NCI-H2107 treated with DMSO at 0.1 percent for 48 hours (cell line): Measurements from ENCODE around the gene ADGRL2.

ENCODE experiments used
- DNase-seq: peaks from one replicate; lab custom pipeline; 2025; ENCODE audit not compliant: unreplicated experiment; lab: John Stamatoyannopoulos, UW

The ADGRL2 gene

DNA sequence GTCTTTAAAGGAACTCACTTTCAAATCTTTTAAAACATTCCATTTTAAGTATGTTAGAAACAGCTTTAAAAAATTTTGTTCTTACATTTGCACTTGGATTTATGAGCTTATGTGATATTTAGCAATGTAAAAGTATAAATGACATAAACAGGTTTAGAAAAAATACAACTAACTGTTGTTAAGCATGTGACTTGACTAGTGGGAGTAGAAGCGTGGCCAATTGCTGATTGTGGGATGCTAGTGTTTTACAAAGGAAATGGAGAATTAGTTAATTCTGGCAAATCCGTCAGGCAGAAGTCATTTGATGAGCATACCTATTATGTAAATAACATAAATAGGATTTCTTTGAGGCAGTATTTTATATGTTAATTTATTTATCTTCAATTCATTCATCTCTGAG, 175.8 kb downstream of the ADGRL2 start:
- no peak for DNase-seq

DNA sequence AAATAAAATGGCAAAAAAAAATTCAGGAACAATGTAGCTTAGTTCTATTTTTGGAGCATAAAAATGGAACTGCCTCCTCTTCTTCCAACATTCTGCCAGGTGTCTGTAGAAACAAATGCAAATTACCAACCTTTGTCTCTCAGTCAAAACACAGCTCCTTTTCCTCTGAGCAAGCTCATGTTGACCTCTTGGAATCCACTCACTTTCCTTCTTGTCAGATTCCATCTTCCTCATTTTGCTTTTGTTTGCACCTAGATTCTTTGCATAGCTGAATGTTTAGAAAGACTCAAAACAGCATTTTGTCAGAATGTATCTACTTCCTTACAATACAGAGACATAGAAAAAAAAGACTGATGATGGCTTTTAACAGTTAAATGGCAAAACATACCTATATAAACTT, 178.2 kb downstream of the ADGRL2 start:
- DNase-seq: no peak

DNA sequence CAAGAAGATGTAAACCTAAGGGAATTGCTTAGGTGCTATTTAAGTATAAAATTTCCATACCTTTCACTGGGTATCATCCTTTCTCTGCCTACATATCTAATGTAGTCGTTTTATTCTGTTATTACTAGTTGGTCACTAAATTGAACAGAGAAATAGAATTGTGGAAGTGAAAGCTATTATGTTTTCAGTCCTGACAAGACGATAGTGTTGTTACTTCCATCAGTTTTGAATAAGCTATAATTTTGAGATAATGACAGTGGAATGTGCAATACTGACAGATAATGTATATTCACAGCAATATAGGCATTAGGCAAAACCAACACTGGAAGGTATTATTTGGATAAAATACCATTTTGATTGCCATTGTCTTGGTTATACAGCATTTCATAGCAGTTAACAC, 181.8 kb downstream of the ADGRL2 start:
- no peak for DNase-seq

DNA sequence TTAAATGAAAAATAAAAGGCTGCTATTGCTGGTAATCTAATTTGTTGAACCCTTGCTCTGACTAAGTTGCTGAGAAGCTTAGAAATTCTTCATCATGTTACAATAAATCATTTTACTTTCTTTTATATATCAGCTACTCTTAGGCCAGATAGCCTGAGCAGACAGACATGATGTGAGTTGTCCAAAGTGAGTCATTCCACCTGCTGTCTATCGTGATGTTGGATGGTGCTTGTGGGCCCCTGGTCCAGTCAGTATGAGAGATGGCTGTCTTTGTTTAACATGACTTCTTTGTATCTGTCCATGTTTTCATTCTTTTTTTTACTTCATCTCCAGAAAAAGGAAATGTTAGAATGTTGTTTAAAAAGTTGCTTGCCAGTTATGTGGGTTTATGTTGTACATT, 188.8 kb downstream of the ADGRL2 start:
- DNase-seq: no peak

DNA sequence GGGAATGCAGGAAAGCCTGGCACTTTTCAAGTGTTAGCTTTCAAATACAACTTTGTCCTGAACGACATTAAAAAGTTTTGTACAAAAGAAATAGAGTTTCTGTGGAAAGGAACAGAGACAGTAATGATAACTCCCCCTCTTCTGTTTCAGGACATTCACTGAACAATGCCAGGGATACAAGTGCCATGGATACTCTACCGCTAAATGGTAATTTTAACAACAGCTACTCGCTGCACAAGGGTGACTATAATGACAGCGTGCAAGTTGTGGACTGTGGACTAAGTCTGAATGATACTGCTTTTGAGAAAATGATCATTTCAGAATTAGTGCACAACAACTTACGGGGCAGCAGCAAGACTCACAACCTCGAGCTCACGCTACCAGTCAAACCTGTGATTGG, 189.5 kb downstream of the ADGRL2 start:
- DNase-seq: no peak

DNA sequence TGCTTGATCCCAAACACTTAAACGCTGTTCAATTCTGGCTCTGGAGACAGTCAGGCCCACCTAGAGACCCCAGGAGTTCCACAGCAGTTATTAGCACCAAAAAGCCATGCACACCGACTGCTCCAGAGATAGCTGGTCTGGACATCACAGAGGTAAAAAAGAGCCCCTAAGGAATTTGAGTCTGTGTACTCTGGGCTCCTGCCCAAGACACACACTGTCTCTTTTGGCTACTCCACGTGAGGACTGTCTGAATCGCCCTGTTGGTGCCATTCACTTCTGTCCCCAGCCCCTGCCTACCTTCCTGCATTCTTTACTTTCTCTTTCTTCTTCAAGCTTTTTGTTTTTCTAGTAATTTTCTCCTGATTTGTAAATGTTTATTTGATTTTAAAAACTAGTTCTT, 197.4 kb downstream of the ADGRL2 start:
- DNase-seq: no peak

DNA sequence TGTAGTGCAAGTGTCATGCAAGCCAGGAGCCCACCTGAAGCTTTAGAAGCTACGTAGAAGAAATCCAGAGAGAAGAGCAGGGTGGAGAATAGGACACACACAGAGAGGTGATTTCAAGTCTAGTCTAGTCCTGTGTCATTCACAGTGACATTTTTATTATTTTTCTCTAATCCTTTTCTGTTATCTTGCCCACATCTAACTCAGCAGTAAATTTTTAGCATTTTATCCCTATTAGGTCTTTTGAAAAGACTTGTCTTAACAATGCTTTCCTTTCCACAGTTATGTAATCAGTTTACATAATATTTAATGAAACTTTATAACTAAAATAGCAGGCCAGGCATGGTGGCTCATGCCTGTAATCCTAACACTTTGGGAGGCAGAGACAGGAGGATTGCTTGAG, 198.6 kb downstream of the ADGRL2 start:
- no peak for DNase-seq

DNA sequence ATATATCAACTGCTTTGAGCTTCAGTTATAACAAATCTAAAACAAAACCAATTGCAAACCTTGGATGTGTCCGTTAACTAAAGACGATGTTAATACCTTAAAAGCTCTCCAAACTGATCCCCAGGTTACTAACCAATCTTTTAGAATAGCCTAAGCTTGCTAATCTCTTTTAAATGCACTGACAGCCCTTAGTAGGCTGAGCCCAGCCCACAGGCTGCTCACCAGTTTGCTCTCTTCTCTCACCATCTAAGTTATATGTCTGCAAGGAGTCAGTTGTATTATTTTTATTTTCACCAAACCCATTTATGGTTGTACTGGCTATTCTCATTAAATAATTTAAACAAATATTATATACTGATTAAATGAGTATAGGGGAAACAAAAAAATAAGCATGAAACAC, 199.5 kb downstream of the ADGRL2 start:
- no peak for DNase-seq

DNA sequence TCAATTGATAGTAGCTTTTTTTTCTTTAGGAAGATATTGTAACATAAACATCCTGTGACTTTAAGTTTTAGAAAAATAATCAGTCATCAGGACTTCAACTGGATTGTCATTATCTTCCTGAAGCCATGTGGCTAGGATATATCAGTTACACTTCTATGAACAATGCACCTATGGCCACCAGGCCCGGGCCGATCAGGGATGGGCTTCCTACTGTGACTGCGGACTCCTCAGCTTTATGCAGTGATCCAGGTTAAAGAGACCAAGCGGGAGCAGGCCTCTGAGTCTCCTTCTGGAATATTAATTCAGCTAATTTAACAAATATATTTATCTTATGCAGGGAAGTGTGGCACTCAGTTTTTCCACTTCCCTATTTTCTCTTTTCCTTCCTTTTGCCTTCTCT, 200.6 kb downstream of the ADGRL2 start:
- DNase-seq: no peak

DNA sequence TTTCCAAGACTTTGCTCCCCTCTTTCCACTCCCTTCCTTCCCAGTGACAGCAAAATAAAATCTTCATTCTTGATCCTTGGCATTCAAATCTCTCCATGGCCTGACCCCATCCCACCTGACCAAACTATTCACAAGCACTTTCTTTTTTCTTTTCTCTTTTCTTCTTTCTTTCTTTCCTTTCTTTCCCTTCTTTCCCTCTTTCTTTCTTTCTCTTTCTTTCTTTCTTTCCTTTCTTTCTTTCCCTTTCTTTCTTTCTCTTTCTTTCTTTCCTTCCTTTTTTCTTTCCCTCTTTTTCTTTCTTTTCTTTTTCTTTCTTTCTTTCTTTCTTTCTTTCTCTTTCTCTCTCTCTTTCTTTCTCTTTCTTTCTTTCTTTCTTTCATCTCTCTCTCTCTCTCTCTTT, 207.1 kb downstream of the ADGRL2 start:
- DNase-seq: no peak

DNA sequence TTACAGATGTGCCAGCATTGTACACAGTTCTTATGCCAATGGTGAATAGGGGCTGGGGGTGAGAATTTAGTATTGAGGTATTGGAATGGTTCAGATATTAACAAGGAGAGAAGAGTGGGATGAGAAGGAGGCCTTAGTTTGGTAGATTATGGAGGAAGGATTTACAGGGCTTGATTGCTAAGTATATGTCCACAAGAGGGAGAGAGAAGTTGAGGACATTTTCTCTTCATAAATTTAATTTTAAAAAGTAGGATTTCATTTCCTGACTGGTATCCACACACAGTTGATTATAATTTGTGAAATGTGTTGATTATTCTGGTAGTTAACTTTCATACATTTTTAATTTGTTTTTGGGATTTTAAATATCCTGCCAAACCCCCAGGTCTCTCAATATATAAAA, 213.0 kb downstream of the ADGRL2 start:
- DNase-seq: no peak

DNA sequence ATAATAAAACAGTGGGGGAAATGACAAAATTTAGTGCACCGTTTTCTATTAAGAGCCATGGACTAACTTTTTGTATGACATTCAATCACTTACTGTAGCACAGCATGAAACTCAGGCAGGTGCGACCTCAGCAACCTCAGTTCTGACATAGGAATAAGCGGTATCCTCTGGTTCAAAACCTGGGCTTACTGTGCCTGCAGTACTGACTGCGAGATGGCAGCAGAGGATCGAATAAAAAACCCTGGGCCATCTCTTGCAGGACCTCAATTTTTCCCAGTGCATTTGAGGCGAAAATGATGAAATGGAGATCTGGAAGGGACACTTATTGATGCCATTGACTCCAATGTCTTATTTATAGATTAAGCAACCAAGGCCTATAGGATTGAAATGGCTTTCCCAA, 214.7 kb downstream of the ADGRL2 start:
- DNase-seq: peak; percentile 44

DNA sequence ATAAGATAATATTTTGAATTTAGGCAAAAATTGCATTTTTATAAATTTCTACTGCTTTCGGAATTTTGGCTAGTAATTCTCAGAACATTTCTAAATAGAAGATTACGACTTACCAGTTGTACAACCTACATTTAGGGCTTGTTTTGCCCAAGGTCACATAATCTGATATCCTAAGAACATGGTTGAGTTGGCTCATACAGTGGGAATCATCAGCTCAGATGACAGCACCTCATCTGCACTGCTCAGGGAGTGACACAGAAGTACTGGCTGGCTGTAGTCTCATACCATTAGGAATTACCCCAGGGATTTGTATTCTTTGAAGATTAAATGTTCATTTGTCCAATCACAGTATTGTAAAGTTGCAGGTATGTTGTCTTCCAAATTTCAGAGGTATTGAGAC, 217.6 kb downstream of the ADGRL2 start:
- no peak for DNase-seq

DNA sequence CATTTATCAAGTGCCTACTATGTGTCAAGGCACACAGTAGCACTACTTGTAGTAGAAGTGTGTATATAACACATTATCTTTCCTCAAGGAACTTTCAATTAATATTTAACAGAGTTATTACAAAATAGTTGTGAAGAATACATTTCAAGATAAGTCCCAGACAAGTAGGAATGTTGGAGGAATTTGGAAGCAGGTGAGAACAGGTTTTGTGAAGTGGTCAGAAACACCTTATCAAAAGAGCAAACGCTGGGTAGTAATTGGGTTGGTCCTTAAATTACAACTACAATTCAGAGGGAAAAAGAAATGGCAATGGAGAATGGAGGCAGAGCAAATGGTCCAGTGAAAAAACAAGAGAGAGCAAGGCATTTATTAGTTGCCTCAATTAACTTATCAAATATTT, 218.8 kb downstream of the ADGRL2 start:
- DNase-seq: no peak

DNA sequence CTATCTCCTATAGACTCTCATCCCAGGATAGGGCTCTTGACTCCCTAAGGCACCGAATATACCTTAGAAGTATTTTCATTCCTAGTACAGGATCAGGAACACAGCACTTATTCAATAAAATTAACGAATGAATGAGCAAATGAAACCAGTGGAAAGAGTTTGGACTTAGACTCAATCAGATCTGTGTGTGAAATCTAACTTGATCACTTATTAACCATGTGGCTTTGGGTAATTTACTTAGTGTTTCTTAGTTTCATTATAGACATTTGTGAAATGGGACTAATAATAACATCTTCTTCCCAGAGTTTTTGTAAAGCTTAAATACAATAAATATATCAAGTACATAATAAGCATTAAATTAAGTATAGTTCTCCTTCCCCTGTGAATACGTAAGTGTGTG, 230.1 kb downstream of the ADGRL2 start:
- no peak for DNase-seq

DNA sequence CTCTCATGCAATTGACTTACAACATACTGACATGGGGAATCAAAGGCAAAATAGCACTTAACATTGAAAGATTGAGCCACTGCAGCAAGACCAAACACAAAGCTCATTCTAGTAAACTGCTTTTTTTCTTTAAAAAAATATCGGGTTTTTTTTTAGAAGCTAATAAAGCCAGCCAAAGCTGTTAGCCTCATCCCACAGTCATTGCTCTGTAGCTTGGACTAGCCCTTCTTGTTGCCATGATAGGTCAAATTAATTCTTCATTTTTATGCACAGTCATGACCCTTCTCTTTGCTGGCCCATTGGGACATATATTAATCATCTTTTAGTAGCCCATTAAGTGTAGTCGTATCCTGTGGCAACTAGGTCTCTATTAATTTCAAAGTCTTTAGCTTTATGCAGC, 231.3 kb downstream of the ADGRL2 start:
- no peak for DNase-seq

DNA sequence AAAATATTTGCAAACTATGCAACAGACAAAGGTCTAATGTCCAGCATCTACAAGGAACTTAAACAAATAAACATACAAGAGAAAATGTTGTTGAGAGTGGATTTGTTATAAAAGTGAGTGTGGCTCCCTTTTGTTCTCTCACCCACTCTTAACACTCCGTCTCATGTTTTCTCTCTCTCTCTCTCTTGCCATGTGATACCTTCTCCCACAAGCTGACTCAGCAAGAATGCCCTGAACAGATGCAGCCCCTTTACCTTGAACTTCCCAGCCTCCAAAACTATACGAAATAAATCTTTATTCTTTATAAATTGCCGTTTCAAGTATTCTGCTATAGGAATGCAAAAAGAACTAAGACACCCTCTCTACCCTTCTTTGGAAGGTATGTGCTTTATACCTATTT, 234.1 kb downstream of the ADGRL2 start:
- no peak for DNase-seq
